Activated CD4-positive, alpha-beta T cell treated with anti-CD3 and anti-CD28 coated beads for 36 hours (primary cell): ENCODE results near the gene ZBTB2. TPM values are rescaled to one million over a fixed set of nuclear protein-coding genes. Genes with fewer than 3 reads are reported as not detected.
"Not testable (repeated sequence)": the region's sequence is repeated elsewhere in the genome, so short reads cannot be mapped to it uniquely, and the experiment has no call there.

Experiments used
- ATAC-seq: fragments of 200-7000 bp; cut with Tn5 transposase; one replicate; pipeline ENCODE4 v1.10.0; 2021; ENCODE audit warnings: mild to moderate bottlenecking, moderate library complexity
- CTCF ChIA-PET: fragments of 350-600 bp; sonication (Branson Sonifier 250); formaldehyde crosslinking; loops from one replicate; lab custom pipeline; 2021; ENCODE audit warnings: antibody characterized with exemption; lab: Charles Lee
- POLR2A ChIA-PET: fragments of 350-600 bp; sonication (Branson Sonifier 250); formaldehyde crosslinking; loops from one replicate; lab custom pipeline; 2021; ENCODE audit warnings: antibody characterized with exemption, inconsistent platforms; lab: Charles Lee
- DNase-seq: peaks from one replicate; pipeline ENCODE4 v3.0.0-alpha.2; 2020
- H3K27ac Mint-ChIP-seq: one replicate; pipeline ENCODE4 v1.8.0; 2021; ENCODE audit warnings: mixed read lengths
- H3K27me3 Mint-ChIP-seq: one replicate; pipeline ENCODE4 v1.8.0; 2021; ENCODE audit warnings: mixed read lengths
- H3K36me3 Mint-ChIP-seq: one replicate; pipeline ENCODE4 v1.8.0; 2021; ENCODE audit warnings: low read depth, mixed read lengths
- H3K4me1 Mint-ChIP-seq: one replicate; pipeline ENCODE4 v1.8.0; 2021; ENCODE audit warnings: mixed read lengths
- H3K4me3 Mint-ChIP-seq: one replicate; pipeline ENCODE4 v1.8.0; 2021; ENCODE audit warnings: mild to moderate bottlenecking, moderate library complexity, mixed read lengths
- H3K9me3 Mint-ChIP-seq: one replicate; pipeline ENCODE4 v1.8.0; 2021; ENCODE audit warnings: low read depth, mixed read lengths
- intact Hi-C, 2 experiments: fragments of 100-400 bp; cut with DNase I in 1 of 2; cut with micrococcal nuclease in 1 of 2; formaldehyde crosslinking; loops; one replicate each; pipeline versions ENCODE4 v1.14.2 to v1.15.1; 2022 to 2024; cut with DNase I, micrococcal nuclease
- total RNA-seq, 2 experiments: library from RNA; stranded (reverse); gene quantifications; one replicate each; pipeline ENCODE4 v1.2.3, GENCODE V29; 2021

Gene ZBTB2
- total RNA-seq, 2 experiments from 2014 or later, result 17.1 to 19.3 TPM

DNA sequence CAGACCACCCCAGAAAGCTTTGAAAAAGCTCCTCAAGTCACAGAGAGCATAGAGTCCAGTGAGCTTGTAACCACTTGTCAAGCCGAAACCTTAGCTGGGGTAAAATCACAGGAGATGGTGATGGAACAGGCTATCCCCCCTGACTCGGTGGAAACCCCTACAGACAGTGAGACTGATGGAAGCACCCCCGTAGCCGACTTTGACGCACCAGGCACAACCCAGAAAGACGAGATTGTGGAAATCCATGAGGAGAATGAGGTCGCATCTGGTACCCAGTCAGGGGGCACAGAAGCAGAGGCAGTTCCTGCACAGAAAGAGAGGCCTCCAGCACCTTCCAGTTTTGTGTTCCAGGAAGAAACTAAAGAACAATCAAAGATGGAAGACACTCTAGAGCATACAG, 39.6 kb downstream of the ZBTB2 start:
- no peak overlapping the region for H3K27ac Mint-ChIP-seq
- DNase-seq, result no peak
- H3K36me3 Mint-ChIP-seq, result no peaks in the 10 kb centered on the region
- H3K9me3 Mint-ChIP-seq, result no peaks in the 10 kb centered on the region
- ATAC-seq, result no peak
- H3K27me3 Mint-ChIP-seq, result no peaks in the 10 kb centered on the region
- POLR2A ChIA-PET, result no interaction called here
- H3K4me3 Mint-ChIP-seq, result no peak overlapping the region
- intact Hi-C loops, result no loop called here
- CTCF ChIA-PET, result interaction anchor here (0.6 to 0.7 kb wide), 3 partner anchors 93 to 987 kb away, joined by 3 to 4 read pairs (median 3); no protein-coding TSS in a partner anchor
- H3K4me1 Mint-ChIP-seq, result no peaks in the 10 kb centered on the region

GRCh38 chr6:151351146-151351700, 40.1 kb downstream of the ZBTB2 start:
- Mint-ChIP-seq H3K4me1 (no peaks in the 10 kb centered on the region), H3K9me3 (no peaks in the 10 kb centered on the region), H3K36me3 (no peaks in the 10 kb centered on the region), H3K27ac (no peak overlapping the region), H3K4me3 (no peak overlapping the region), H3K27me3 (no peaks in the 10 kb centered on the region)
- no peak for DNase-seq
- CTCF ChIA-PET, result interaction anchor here (0.6 to 0.7 kb wide), 3 partner anchors 94 to 987 kb away, joined by 3 to 4 read pairs (median 3); no protein-coding TSS in a partner anchor
- POLR2A ChIA-PET, result no interaction called here
- intact Hi-C loops, result no loop called here
- ATAC-seq, result no peak

GRCh38 chr6:151350442-151351145, 40.8 kb downstream of the ZBTB2 start:
- no peak overlapping the region for H3K27ac Mint-ChIP-seq
- no peaks in the 10 kb centered on the region for H3K9me3 Mint-ChIP-seq
- H3K36me3 Mint-ChIP-seq, result no peaks in the 10 kb centered on the region
- intact Hi-C loops, result no loop called here
- POLR2A ChIA-PET, result no interaction called here
- CTCF ChIA-PET, result interaction anchor here (0.6 to 0.7 kb wide), 2 partner anchors 16 to 459 kb away, joined by 3 read pairs; no protein-coding TSS in a partner anchor
- no peak overlapping the region for H3K4me3 Mint-ChIP-seq
- no peak for DNase-seq
- H3K27me3 Mint-ChIP-seq, result no peaks in the 10 kb centered on the region
- no peak for ATAC-seq
- H3K4me1 Mint-ChIP-seq, result no peaks in the 10 kb centered on the region

DNA sequence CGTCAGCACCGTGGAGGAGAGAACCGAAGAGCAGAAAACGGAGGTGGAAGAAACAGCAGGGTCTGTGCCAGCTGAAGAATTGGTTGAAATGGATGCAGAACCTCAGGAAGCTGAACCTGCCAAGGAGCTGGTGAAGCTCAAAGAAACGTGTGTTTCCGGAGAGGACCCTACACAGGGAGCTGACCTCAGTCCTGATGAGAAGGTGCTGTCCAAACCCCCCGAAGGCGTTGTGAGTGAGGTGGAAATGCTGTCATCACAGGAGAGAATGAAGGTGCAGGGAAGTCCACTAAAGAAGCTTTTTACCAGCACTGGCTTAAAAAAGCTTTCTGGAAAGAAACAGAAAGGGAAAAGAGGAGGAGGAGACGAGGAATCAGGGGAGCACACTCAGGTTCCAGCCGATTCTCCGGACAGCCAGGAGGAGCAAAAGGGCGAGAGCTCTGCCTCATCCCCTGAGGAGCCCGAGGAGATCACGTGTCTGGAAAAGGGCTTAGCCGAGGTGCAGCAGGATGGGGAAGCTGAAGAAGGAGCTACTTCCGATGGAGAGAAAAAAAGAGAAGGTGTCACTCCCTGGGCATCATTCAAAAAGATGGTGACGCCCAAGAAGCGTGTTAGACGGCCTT, 41.6 kb downstream of the ZBTB2 start:
- CTCF ChIA-PET, result interaction anchor here (0.6 to 1.0 kb wide), 4 partner anchors 15 to 87 kb away, joined by 3 read pairs; no protein-coding TSS in a partner anchor
- Mint-ChIP-seq H3K36me3 (no peaks in the 10 kb centered on the region), H3K9me3 (no peaks in the 10 kb centered on the region), H3K4me3 (no peak overlapping the region), H3K27ac (no peak overlapping the region), H3K4me1 (no peaks in the 10 kb centered on the region), H3K27me3 (no peaks in the 10 kb centered on the region)
- POLR2A ChIA-PET, result no interaction called here
- intact Hi-C loops, result no loop called here
- ATAC-seq (no peak), DNase-seq (no peak)

DNA sequence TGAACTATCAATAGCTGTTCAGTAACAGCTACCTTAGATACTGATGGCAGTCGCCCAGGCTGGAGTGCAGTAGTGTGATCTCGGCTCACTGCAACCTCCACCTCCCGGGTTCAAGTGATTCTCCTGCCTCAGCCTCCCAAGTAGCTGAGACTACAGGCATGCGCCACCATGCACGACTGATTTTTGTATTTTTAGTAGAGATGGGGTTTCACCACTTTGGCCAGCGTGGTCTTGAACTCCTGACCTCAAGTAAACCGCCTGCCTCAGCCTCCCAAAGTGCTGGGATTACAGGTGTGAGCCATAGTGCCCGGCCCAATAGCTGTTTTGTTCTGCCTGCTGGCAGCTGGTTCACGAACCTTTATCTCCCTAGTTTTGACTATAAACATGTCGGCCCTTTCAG, 48.6 kb downstream of the ZBTB2 start:
- H3K27me3 Mint-ChIP-seq, H3K27ac Mint-ChIP-seq, H3K4me1 Mint-ChIP-seq, DNase-seq, H3K36me3 Mint-ChIP-seq, intact Hi-C loops, H3K4me3 Mint-ChIP-seq, H3K9me3 Mint-ChIP-seq, ATAC-seq: not testable (repeated sequence)
- ChIA-PET POLR2A (interaction anchor here (0.7 kb wide), 1 partner anchor 545 kb away, joined by 3 read pairs; no protein-coding TSS in a partner anchor), CTCF (interaction anchor here (0.8 to 1.5 kb wide), 2 partner anchors 18 to 193 kb away, joined by 3 to 6 read pairs; no protein-coding TSS in a partner anchor)

- CTCF ChIA-PET, result interaction anchor here (1.5 kb wide), 1 partner anchor 17 kb away, joined by 6 read pairs; no protein-coding TSS in a partner anchor
Measured at GRCh38 chr6:151341476-151342195, 49.7 kb downstream of the ZBTB2 start.

GRCh38 chr6:151340219-151340978, 51.0 kb downstream of the ZBTB2 start:
- Mint-ChIP-seq H3K4me3 (no peak overlapping the region), H3K9me3 (no peaks in the 10 kb centered on the region), H3K4me1 (no peaks in the 10 kb centered on the region), H3K27ac (no peak overlapping the region), H3K36me3 (no peaks in the 10 kb centered on the region), H3K27me3 (no peaks in the 10 kb centered on the region)
- DNase-seq (no peak), ATAC-seq (no peak)
- intact Hi-C loops, result no loop called here
- ChIA-PET CTCF (interaction anchor here (0.9 to 1.4 kb wide), 3 partner anchors 14 to 23 kb away, joined by 3 to 5 read pairs (median 5); no protein-coding TSS in a partner anchor), POLR2A (no interaction called here)

More at GRCh38 chr6:151341476-151342195, 49.7 kb downstream of the ZBTB2 start:
- Mint-ChIP-seq H3K27me3 (no peaks in the 10 kb centered on the region), H3K27ac (no peak overlapping the region), H3K4me1 (no peaks in the 10 kb centered on the region), H3K9me3 (no peaks in the 10 kb centered on the region), H3K36me3 (no peaks in the 10 kb centered on the region), H3K4me3 (no peak overlapping the region)
- POLR2A ChIA-PET, result no interaction called here
- DNase-seq (no peak), ATAC-seq (no peak)
- intact Hi-C loops, result no loop called here

DNA sequence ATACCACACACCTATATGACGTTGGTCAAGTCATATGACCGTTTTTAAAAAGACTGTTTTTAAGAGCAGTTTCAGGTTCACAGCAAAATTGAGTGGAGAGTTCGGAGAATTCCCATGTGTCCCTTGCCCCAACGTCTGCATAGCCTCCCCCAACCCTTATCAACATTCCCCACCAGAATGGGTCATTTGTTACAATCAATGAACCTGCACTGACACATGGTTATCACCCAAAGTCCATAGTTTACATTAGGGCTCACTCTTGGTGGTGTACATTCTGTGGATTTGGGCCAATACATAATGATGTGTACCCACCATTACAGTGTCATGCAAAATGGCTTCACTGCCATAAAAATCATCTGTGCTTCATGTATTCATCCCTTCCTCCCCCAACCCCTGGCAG, 52.0 kb downstream of the ZBTB2 start:
- ChIA-PET CTCF (no interaction called here), POLR2A (interaction anchor here (0.6 kb wide), 1 partner anchor 18 kb away, joined by 7 read pairs; no protein-coding TSS in a partner anchor)
- H3K4me3 Mint-ChIP-seq, result no peak overlapping the region
- no peaks in the 10 kb centered on the region for H3K27me3 Mint-ChIP-seq
- no peaks in the 10 kb centered on the region for H3K9me3 Mint-ChIP-seq
- ATAC-seq (no peak), DNase-seq (no peak)
- intact Hi-C loops, result no loop called here
- H3K36me3 Mint-ChIP-seq, result no peaks in the 10 kb centered on the region
- no peaks in the 10 kb centered on the region for H3K4me1 Mint-ChIP-seq
- H3K27ac Mint-ChIP-seq, result no peak overlapping the region

GRCh38 chr6:151338651-151339200, 52.6 kb downstream of the ZBTB2 start:
- intact Hi-C loops, result no loop called here
- ChIA-PET CTCF (interaction anchor here (0.9 to 1.5 kb wide), 3 partner anchors 13 to 333 kb away, joined by 3 to 6 read pairs (median 3); no protein-coding TSS in a partner anchor), POLR2A (no interaction called here)
- Mint-ChIP-seq H3K27me3 (no peaks in the 10 kb centered on the region), H3K4me1 (no peaks in the 10 kb centered on the region), H3K4me3 (no peak overlapping the region), H3K27ac (no peak overlapping the region), H3K36me3 (no peaks in the 10 kb centered on the region), H3K9me3 (no peaks in the 10 kb centered on the region)
- ATAC-seq (no peak), DNase-seq (no peak)

- POLR2A ChIA-PET, result interaction anchor here (0.7 kb wide), 1 partner anchor 1606 kb away, joined by 3 read pairs; no protein-coding TSS in a partner anchor
- no peaks in the 10 kb centered on the region for H3K27me3 Mint-ChIP-seq
- DNase-seq, result no peak
- H3K36me3 Mint-ChIP-seq, result no peaks in the 10 kb centered on the region
- intact Hi-C loops, result loop anchor here in 1 of 2 experiments (1.0 kb wide), 1 partner anchor 519 kb away; no protein-coding TSS in a partner anchor
- no peak overlapping the region for H3K27ac Mint-ChIP-seq
- CTCF ChIA-PET, result interaction anchor here (0.7 to 4.2 kb wide), 8 partner anchors 11 to 444 kb away, joined by 3 to 67 read pairs (median 4); no protein-coding TSS in a partner anchor
- H3K9me3 Mint-ChIP-seq, result no peaks in the 10 kb centered on the region
- no peaks in the 10 kb centered on the region for H3K4me1 Mint-ChIP-seq
- no peak overlapping the region for H3K4me3 Mint-ChIP-seq
- no peak for ATAC-seq
Measured at GRCh38 chr6:151335930-151336329, 55.4 kb downstream of the ZBTB2 start.
